Hindlimb muscle (tissue), 1 donor: ENCODE results near the gene MAP7. TPM values are rescaled to one million over a fixed set of nuclear protein-coding genes. Genes with fewer than 3 reads are reported as not detected.

Experiments used
- DNase-seq: peaks from one replicate; pipeline ENCODE4 v3.0.0-alpha.2; 2013
- polyA plus RNA-seq: library from polyadenylated mRNA; unstranded; fragments of 120-200 nt; gene quantifications from one replicate; pipeline ENCODE4 v1.2.1, GENCODE V29; 2013; ENCODE audit not compliant: insufficient read length

MAP7 gene
- polyA plus RNA-seq, 1 donor, result 0.45 TPM

- no peak for DNase-seq
These were observed 179.1 kb downstream of the MAP7 start for GRCh38 chr6:136370988-136371728.

GRCh38 chr6:136365776-136366354 is 184.4 kb downstream of the MAP7 start:
- DNase-seq, result peak; percentile 15

GRCh38 chr6:136362421-136363356 is 187.5 kb downstream of the MAP7 start:
- DNase-seq, result no peak

GRCh38 chr6:136361787-136362186 is 188.4 kb downstream of the MAP7 start:
- no peak for DNase-seq

GRCh38 chr6:136360783-136361182 is 189.4 kb downstream of the MAP7 start:
- DNase-seq, result no peak

- DNase-seq, result no peak
These were observed 190.4 kb downstream of the MAP7 start for GRCh38 chr6:136359851-136360250.

GRCh38 chr6:136351518-136352110 is 198.6 kb downstream of the MAP7 start:
- no peak for DNase-seq

GRCh38 chr6:136350914-136351313 is 199.3 kb downstream of the MAP7 start:
- no peak for DNase-seq

GRCh38 chr6:136347847-136348246 is 202.4 kb downstream of the MAP7 start:
- no peak for DNase-seq

- DNase-seq, result no peak
These were observed 205.1 kb downstream of the MAP7 start for GRCh38 chr6:136345145-136345544.

GRCh38 chr6:136344420-136344819 is 205.8 kb downstream of the MAP7 start:
- no peak for DNase-seq

- DNase-seq, result no peak
These were observed 206.5 kb downstream of the MAP7 start for GRCh38 chr6:136343700-136344099.

GRCh38 chr6:136343275-136343674 is 206.9 kb downstream of the MAP7 start:
- no peak for DNase-seq

GRCh38 chr6:136341967-136342366 is 208.3 kb downstream of the MAP7 start:
- DNase-seq, result no peak

- DNase-seq, result no peak
These were observed 208.9 kb downstream of the MAP7 start for GRCh38 chr6:136341367-136341766.

- no peak for DNase-seq
These were observed 211.7 kb downstream of the MAP7 start for GRCh38 chr6:136338486-136338885.

- no peak for DNase-seq
These were observed 212.6 kb downstream of the MAP7 start for GRCh38 chr6:136337606-136338005.

- no peak for DNase-seq
These were observed 213.1 kb downstream of the MAP7 start for GRCh38 chr6:136337121-136337520.

GRCh38 chr6:136335736-136336363 is 214.4 kb downstream of the MAP7 start:
- DNase-seq, result peak; percentile 36

GRCh38 chr6:136334853-136335252 is 215.4 kb downstream of the MAP7 start:
- no peak for DNase-seq

GRCh38 chr6:136334465-136334846 is 215.8 kb downstream of the MAP7 start:
- DNase-seq, result no peak

- DNase-seq, result no peak
These were observed 216.3 kb downstream of the MAP7 start for GRCh38 chr6:136333824-136334464.
